ENCODE measurements around the gene PIK3CB. TPM values are rescaled to one million over a fixed set of nuclear protein-coding genes. Genes with fewer than 3 reads are reported as not detected.

The PIK3CB gene
- polyA plus RNA-seq, 1 of the 3 experiments (the other 2 are of a cell fraction) = 6.8 TPM

DNA sequence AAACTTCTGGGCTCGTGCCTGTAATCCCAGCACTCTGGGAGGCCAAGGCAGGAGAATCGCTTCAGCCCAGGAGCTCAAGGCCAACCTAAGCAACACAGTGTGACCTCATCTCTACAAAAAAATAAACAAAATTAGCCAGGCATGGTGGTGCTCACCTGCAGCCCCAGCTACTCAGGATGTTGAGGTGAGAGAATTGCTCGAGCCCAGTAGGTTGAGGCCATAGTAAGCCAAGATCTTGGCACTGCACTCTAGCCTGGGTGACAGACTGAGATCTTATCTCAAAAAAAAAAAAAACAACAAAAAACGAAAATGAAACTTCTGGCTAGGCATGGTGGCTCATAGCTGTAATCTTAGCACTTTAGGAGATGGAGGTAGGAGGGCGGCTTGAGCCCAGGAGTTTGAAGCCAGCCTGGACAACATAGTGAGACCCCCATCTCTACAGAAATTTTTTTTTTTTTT lies 53.7 kb downstream of the PIK3CB start:
- H3K4me1 ChIP-seq (ENCODE audit: control insufficient read depth in 1 of 2, insufficient read depth in 2 of 2, low read depth in 1 of 2, low read length in 1 of 2) = no peaks in the 10 kb centered on the region
- 82% methylated on average over 5 of the region's 5 CpGs for WGBS (ENCODE audit: low lambda C conversion rate)
- no peak overlapping the region for H3K4me3 ChIP-seq (ENCODE audit: low read depth in 2 of 2, low read length in 1 of 2)
- no peak overlapping the region for H3K4me2 ChIP-seq
- ChIA-PET CTCF (interaction anchor here (1.6 kb wide), 1 partner anchor 135 kb away, joined by 5 read pairs; no protein-coding TSS in a partner anchor), POLR2A (no interaction called here)
- H2AFZ ChIP-seq (ENCODE audit: low read depth) = no peak overlapping the region
- no peaks in the 10 kb centered on the region for H3K27me3 ChIP-seq (ENCODE audit: insufficient read depth)
- TF ChIP-seq GATA2 (CRISPR knock-in tag; IDR thresholded peaks at IDR 0.05) (no peak), NFIC (IDR thresholded peaks at IDR 0.05; ENCODE audit: borderline replicate concordance) (no peak), GABPA (IDR thresholded peaks at IDR 0.05; ENCODE audit: low read depth) (no peak), RXRA (IDR thresholded peaks at IDR 0.05; ENCODE audit: borderline replicate concordance, low read depth) (no peak), POLR2AphosphoS5 (IDR thresholded peaks at IDR 0.05; ENCODE audit: low read depth, low read length) (no peak), NRF1 (IDR thresholded peaks at IDR 0.05; ENCODE audit: low read depth, low read length) (no peak), TCF12 (IDR thresholded peaks at IDR 0.05) (no peak), CHD2 (IDR thresholded peaks at IDR 0.05; ENCODE audit: low read length, partially characterized antibody) (no peak), EP300 (IDR thresholded peaks at IDR 0.05; ENCODE audit: borderline replicate concordance in 1 of 2, low read depth in 1 of 2, low read length in 1 of 2) (no peak), TEAD4 (IDR thresholded peaks at IDR 0.05; ENCODE audit: borderline replicate concordance, insufficient read depth) (no peak), TAF1 (IDR thresholded peaks at IDR 0.05; ENCODE audit: borderline replicate concordance, low read depth, low read length) (no peak), JUND (IDR thresholded peaks at IDR 0.05) (no peak), EZH2phosphoT487 (IDR thresholded peaks at IDR 0.05; ENCODE audit: borderline replicate concordance, low read depth) (no peak)
- TF ChIP-seq, protein P1, sequence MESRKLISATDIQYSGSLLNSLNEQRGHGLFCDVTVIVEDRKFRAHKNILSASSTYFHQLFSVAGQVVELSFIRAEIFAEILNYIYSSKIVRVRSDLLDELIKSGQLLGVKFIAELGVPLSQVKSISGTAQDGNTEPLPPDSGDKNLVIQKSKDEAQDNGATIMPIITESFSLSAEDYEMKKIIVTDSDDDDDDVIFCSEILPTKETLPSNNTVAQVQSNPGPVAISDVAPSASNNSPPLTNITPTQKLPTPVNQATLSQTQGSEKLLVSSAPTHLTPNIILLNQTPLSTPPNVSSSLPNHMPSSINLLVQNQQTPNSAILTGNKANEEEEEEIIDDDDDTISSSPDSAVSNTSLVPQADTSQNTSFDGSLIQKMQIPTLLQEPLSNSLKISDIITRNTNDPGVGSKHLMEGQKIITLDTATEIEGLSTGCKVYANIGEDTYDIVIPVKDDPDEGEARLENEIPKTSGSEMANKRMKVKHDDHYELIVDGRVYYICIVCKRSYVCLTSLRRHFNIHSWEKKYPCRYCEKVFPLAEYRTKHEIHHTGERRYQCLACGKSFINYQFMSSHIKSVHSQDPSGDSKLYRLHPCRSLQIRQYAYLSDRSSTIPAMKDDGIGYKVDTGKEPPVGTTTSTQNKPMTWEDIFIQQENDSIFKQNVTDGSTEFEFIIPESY (IDR thresholded peaks at IDR 0.05; ENCODE audit: borderline replicate concordance, low read depth) = no peak
- TF ChIP-seq, protein P2, sequence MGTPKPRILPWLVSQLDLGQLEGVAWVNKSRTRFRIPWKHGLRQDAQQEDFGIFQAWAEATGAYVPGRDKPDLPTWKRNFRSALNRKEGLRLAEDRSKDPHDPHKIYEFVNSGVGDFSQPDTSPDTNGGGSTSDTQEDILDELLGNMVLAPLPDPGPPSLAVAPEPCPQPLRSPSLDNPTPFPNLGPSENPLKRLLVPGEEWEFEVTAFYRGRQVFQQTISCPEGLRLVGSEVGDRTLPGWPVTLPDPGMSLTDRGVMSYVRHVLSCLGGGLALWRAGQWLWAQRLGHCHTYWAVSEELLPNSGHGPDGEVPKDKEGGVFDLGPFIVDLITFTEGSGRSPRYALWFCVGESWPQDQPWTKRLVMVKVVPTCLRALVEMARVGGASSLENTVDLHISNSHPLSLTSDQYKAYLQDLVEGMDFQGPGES (IDR thresholded peaks at IDR 0.05; ENCODE audit: low read depth, low read length) = no peak
- TF ChIP-seq, protein P3, sequence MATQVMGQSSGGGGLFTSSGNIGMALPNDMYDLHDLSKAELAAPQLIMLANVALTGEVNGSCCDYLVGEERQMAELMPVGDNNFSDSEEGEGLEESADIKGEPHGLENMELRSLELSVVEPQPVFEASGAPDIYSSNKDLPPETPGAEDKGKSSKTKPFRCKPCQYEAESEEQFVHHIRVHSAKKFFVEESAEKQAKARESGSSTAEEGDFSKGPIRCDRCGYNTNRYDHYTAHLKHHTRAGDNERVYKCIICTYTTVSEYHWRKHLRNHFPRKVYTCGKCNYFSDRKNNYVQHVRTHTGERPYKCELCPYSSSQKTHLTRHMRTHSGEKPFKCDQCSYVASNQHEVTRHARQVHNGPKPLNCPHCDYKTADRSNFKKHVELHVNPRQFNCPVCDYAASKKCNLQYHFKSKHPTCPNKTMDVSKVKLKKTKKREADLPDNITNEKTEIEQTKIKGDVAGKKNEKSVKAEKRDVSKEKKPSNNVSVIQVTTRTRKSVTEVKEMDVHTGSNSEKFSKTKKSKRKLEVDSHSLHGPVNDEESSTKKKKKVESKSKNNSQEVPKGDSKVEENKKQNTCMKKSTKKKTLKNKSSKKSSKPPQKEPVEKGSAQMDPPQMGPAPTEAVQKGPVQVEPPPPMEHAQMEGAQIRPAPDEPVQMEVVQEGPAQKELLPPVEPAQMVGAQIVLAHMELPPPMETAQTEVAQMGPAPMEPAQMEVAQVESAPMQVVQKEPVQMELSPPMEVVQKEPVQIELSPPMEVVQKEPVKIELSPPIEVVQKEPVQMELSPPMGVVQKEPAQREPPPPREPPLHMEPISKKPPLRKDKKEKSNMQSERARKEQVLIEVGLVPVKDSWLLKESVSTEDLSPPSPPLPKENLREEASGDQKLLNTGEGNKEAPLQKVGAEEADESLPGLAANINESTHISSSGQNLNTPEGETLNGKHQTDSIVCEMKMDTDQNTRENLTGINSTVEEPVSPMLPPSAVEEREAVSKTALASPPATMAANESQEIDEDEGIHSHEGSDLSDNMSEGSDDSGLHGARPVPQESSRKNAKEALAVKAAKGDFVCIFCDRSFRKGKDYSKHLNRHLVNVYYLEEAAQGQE (IDR thresholded peaks at IDR 0.05; ENCODE audit: low read depth, low read length) = no peak
- H3F3A ChIP-seq (replicated peaks; ENCODE audit: insufficient read depth) = peaks cover 2% of the 10 kb centered on the region
- H4K20me1 ChIP-seq (ENCODE audit: insufficient read depth) = no peaks in the 10 kb centered on the region
- no peaks in the 10 kb centered on the region for H3K9me3 ChIP-seq
- no peaks in the 10 kb centered on the region for H3K9me2 ChIP-seq
- no peak overlapping the region for H3K27ac ChIP-seq (ENCODE audit: low read depth in 2 of 2, low read length in 1 of 2)
- H3K9ac ChIP-seq = no peak overlapping the region
- no peaks in the 10 kb centered on the region for H3K36me3 ChIP-seq (replicated peaks in 1 of 2; ENCODE audit: control insufficient read depth in 1 of 2, insufficient read depth in 2 of 2, low read length in 1 of 2)
- DNase-seq = no peak
- no peaks in the 10 kb centered on the region for H3K79me2 ChIP-seq (ENCODE audit: insufficient read depth)
